HEK293 (cell line): ENCODE measurements around the gene ABHD16A.

ENCODE experiments used
- CTCF ChIA-PET: fragments of 350-600 bp; formaldehyde crosslinking; extraction: SDS; loops from one replicate; lab custom pipeline; 2021; ENCODE audit warnings: antibody characterized with exemption; lab: Yijun Ruan, JAX
- POLR2A ChIA-PET: fragments of 300-600 bp; formaldehyde crosslinking; extraction: SDS; loops from one replicate; lab custom pipeline; 2020; ENCODE audit warnings: antibody characterized with exemption, inconsistent platforms; lab: Yijun Ruan, JAX
- H3K27ac ChIP-seq: fragments of 200-500 bp; sonication (Bioruptor generic); 2 replicates; pipeline ENCODE4 v1.5.1; 2014; ENCODE audit warnings: low read depth, low read length, control low read depth, inconsistent platforms; ENCODE audit errors: extremely low read depth
- H3K36me3 ChIP-seq, 2 experiments: fragments of 200-500 bp in 1 of 2; sonication (Bioruptor generic) in 1 of 2; 1 replicate in 1 of 2; 2 replicates in 1 of 2; pipeline ENCODE4 v1.5.1; 2014 to 2017; ENCODE audit warnings: inconsistent platforms in 2 of 2, low read length in 2 of 2; ENCODE audit not compliant: control insufficient read depth in 2 of 2, insufficient read depth in 1 of 2
- H3K4me1 ChIP-seq: fragments of 200-500 bp; sonication (Bioruptor generic); 2 replicates; pipeline ENCODE4 v1.5.1; 2014; ENCODE audit warnings: mild to moderate bottlenecking, low read length, inconsistent platforms; ENCODE audit not compliant: control insufficient read depth, insufficient read depth
- H3K4me3 ChIP-seq: 2 replicates; pipeline ENCODE4 v1.5.1; 2011; ENCODE audit warnings: low read depth, mild to moderate bottlenecking, control low read depth, low read length, moderate library complexity
- H3K9me3 ChIP-seq: fragments of 200-500 bp; sonication (Bioruptor generic); 2 replicates; pipeline ENCODE4 v1.5.1; 2014; ENCODE audit warnings: low read depth, low read length, inconsistent platforms; ENCODE audit not compliant: control insufficient read depth, insufficient read depth
- KLF10 ChIP-seq: fragments of 450-650 bp; IDR thresholded peaks from 2 replicates; pipeline ENCODE4 v1.5.1; 2018; ENCODE audit warnings: missing biosample characterization, mild to moderate bottlenecking, missing genetic modification characterization
- MEIS1 ChIP-seq: sonication (generic); formaldehyde crosslinking; IDR thresholded peaks from 2 replicates; pipeline ENCODE4 v1.8.1; 2022; ENCODE audit warnings: missing genetic modification reagents, mild to moderate bottlenecking, borderline replicate concordance
- PBX3 ChIP-seq: sonication (generic); formaldehyde crosslinking; IDR thresholded peaks from 2 replicates; pipeline ENCODE4 v1.8.1; 2022; ENCODE audit warnings: mild to moderate bottlenecking, moderate library complexity, missing genetic modification reagents
- REST ChIP-seq: fragments of 450-650 bp; formaldehyde crosslinking; IDR thresholded peaks from 2 replicates; pipeline ENCODE4 v1.5.1; 2016; ENCODE audit warnings: missing biosample characterization, missing genetic modification characterization
- SP2 ChIP-seq: fragments of 450-650 bp; formaldehyde crosslinking; IDR thresholded peaks from 2 replicates; pipeline ENCODE4 v1.5.1; 2016; ENCODE audit warnings: missing biosample characterization, missing genetic modification characterization
- SP3 ChIP-seq: fragments of 450-650 bp; formaldehyde crosslinking; IDR thresholded peaks from 2 replicates; pipeline ENCODE4 v1.5.1; 2016; ENCODE audit warnings: missing biosample characterization, missing genetic modification characterization
- ZBTB20 ChIP-seq: fragments of 450-650 bp; formaldehyde crosslinking; IDR thresholded peaks from 2 replicates; pipeline ENCODE4 v1.5.1; 2016; ENCODE audit warnings: missing biosample characterization, missing genetic modification characterization
- ZBTB7A ChIP-seq: fragments of 450-650 bp; formaldehyde crosslinking; IDR thresholded peaks from 2 replicates; pipeline ENCODE4 v1.5.1; 2016; ENCODE audit warnings: low read depth, missing biosample characterization, missing genetic modification characterization
- ZFHX2 ChIP-seq: fragments of 450-650 bp; formaldehyde crosslinking; conservative IDR thresholded peaks from 2 replicates; pipeline ENCODE4 v1.5.1; 2016; ENCODE audit warnings: missing biosample characterization, missing genetic modification characterization
- ZNF112 ChIP-seq: fragments of 450-650 bp; formaldehyde crosslinking; IDR thresholded peaks from 2 replicates; pipeline ENCODE4 v1.5.0; 2017; ENCODE audit warnings: missing biosample characterization, missing genetic modification characterization
- ZNF18 ChIP-seq: fragments of 450-650 bp; formaldehyde crosslinking; IDR thresholded peaks from 2 replicates; pipeline ENCODE4 v1.5.1; 2016; ENCODE audit warnings: missing biosample characterization, missing genetic modification characterization
- ZNF184 ChIP-seq: fragments of 450-650 bp; IDR thresholded peaks from 2 replicates; pipeline ENCODE4 v1.5.1; 2018; ENCODE audit warnings: missing biosample characterization, mild to moderate bottlenecking, missing genetic modification characterization
- ZNF223 ChIP-seq: fragments of 450-650 bp; formaldehyde crosslinking; IDR thresholded peaks from 2 replicates; pipeline ENCODE4 v1.5.1; 2016; ENCODE audit warnings: missing biosample characterization, missing genetic modification characterization
- ZNF23 ChIP-seq: fragments of 450-650 bp; formaldehyde crosslinking; IDR thresholded peaks from 2 replicates; pipeline ENCODE4 v1.5.1; 2016; ENCODE audit warnings: missing biosample characterization, missing genetic modification characterization, borderline replicate concordance
- ZNF24 ChIP-seq: fragments of 450-650 bp; formaldehyde crosslinking; IDR thresholded peaks from 2 replicates; pipeline ENCODE4 v1.5.1; 2016; ENCODE audit warnings: missing biosample characterization, missing genetic modification characterization
- ZNF266 ChIP-seq: fragments of 450-650 bp; formaldehyde crosslinking; IDR thresholded peaks from 2 replicates; pipeline ENCODE4 v1.5.1; 2016; ENCODE audit warnings: missing biosample characterization, missing genetic modification characterization, low read depth
- ZNF366 ChIP-seq: fragments of 450-650 bp; formaldehyde crosslinking; conservative IDR thresholded peaks from 2 replicates; pipeline ENCODE4 v1.5.1; 2016; ENCODE audit warnings: missing biosample characterization, missing genetic modification characterization
- ZNF391 ChIP-seq: fragments of 450-650 bp; formaldehyde crosslinking; IDR thresholded peaks from 2 replicates; pipeline ENCODE4 v1.5.1; 2016; ENCODE audit warnings: low read depth, missing biosample characterization, missing genetic modification characterization, borderline replicate concordance
- ZNF404 ChIP-seq: fragments of 450-650 bp; formaldehyde crosslinking; IDR thresholded peaks from 2 replicates; pipeline ENCODE4 v1.5.1; 2017; ENCODE audit warnings: missing biosample characterization, missing genetic modification characterization
- ZNF423 ChIP-seq: fragments of 450-650 bp; formaldehyde crosslinking; IDR thresholded peaks from 2 replicates; pipeline ENCODE4 v1.5.1; 2016; ENCODE audit warnings: missing biosample characterization, missing genetic modification characterization
- ZNF433 ChIP-seq: fragments of 450-650 bp; formaldehyde crosslinking; IDR thresholded peaks from 2 replicates; pipeline ENCODE4 v1.5.1; 2016; ENCODE audit warnings: missing biosample characterization, missing genetic modification characterization, low read depth
- ZNF530 ChIP-seq: fragments of 450-650 bp; formaldehyde crosslinking; IDR thresholded peaks from 2 replicates; pipeline ENCODE4 v1.5.1; 2016; ENCODE audit warnings: low read depth, missing biosample characterization, missing genetic modification characterization
- ZNF580 ChIP-seq: fragments of 450-650 bp; formaldehyde crosslinking; IDR thresholded peaks from 2 replicates; pipeline ENCODE4 v1.5.1; 2016; ENCODE audit warnings: missing biosample characterization, missing genetic modification characterization
- ZNF600 ChIP-seq: fragments of 450-650 bp; formaldehyde crosslinking; IDR thresholded peaks from 2 replicates; pipeline ENCODE4 v1.5.1; 2016; ENCODE audit warnings: missing biosample characterization, missing genetic modification characterization
- ZNF639 ChIP-seq: fragments of 450-650 bp; formaldehyde crosslinking; IDR thresholded peaks from 2 replicates; pipeline ENCODE4 v1.5.1; 2016; ENCODE audit warnings: missing biosample characterization, missing genetic modification characterization
- ZNF785 ChIP-seq: fragments of 450-650 bp; formaldehyde crosslinking; IDR thresholded peaks from 2 replicates; pipeline ENCODE4 v1.5.1; 2016; ENCODE audit warnings: missing biosample characterization, missing genetic modification characterization
- ZNF830 ChIP-seq: fragments of 450-650 bp; IDR thresholded peaks from 2 replicates; pipeline ENCODE4 v1.5.0; 2018; ENCODE audit warnings: missing biosample characterization, missing genetic modification characterization, low read depth, mild to moderate bottlenecking, moderate library complexity

ABHD16A gene

GRCh38 chr6:31737991-31738979, 35.2 kb upstream of the ABHD16A start (continued):
- TF ChIP-seq ZNF391 (tag by site-specific recombination) = no peak
- no peak for TF ChIP-seq ZNF639
- TF ChIP-seq ZNF112 (tag by site-specific recombination) = no peak
- no peak for TF ChIP-seq REST
- no peak for TF ChIP-seq ZNF423 (tag by site-specific recombination)
- TF ChIP-seq ZNF366 (tag by site-specific recombination) = peak; percentile 28; the same call in 1 of the 2 replicates
- no peak for TF ChIP-seq ZNF433 (tag by site-specific recombination)
- 0 out of 2 replicates have a peak, but pooled peaks have one; percentile 35 for TF ChIP-seq ZNF580 (tag by site-specific recombination)

- H3K4me3 ChIP-seq = no peak overlapping the region
- H3K9me3 ChIP-seq = no peaks in the 10 kb centered on the region
- CTCF ChIA-PET = interaction anchor here (0.6 to 4.7 kb wide), 12 partner anchors 32 to 229 kb away, joined by 3 to 39 read pairs (median 4); partner anchors contain the start of genes GPANK1, LY6G5C, VARS1 and VWA7
- peaks cover 14 to 36% of the 10 kb centered on the region in 2 experiments; a peak in 2 of 3 replicates for H3K36me3 ChIP-seq
- peak overlapping the region; percentile 63 for H3K27ac ChIP-seq
- H3K4me1 ChIP-seq = peaks cover 35% of the 10 kb centered on the region
- POLR2A ChIA-PET = interaction anchor here (0.7 to 6.8 kb wide), 13 partner anchors 8 to 107 kb away, joined by 3 to 102 read pairs (median 8); partner anchors contain the start of genes ABHD16A, DDAH2, HSPA1A and HSPA1B
- TF ChIP-seq ZNF223 (tag by site-specific recombination) (no peak), SP2 (no peak), ZNF600 (tag by site-specific recombination) (no peak), KLF10 (tag by site-specific recombination) (0 out of 2 replicates have a peak, but pooled peaks have one; percentile 13), ZBTB20 (peak; percentile 21; the same call in 1 of the 2 replicates), ZNF830 (no peak), PBX3 (no peak), ZNF184 (no peak), ZNF530 (tag by site-specific recombination) (no peak), ZFHX2 (no peak), MEIS1 (CRISPR knock-in tag) (no peak), ZNF785 (tag by site-specific recombination) (no peak), ZNF24 (tag by site-specific recombination) (0 out of 2 replicates have a peak, but pooled peaks have one; percentile 11), ZNF404 (tag by site-specific recombination) (no peak), ZNF266 (tag by site-specific recombination) (no peak), ZBTB7A (tag by site-specific recombination) (0 out of 2 replicates have a peak, but pooled peaks have one; percentile 39), ZNF23 (no peak), SP3 (tag by site-specific recombination) (0 out of 2 replicates have a peak, but pooled peaks have one; percentile 6), ZNF18 (tag by site-specific recombination) (no peak)
Measured at GRCh38 chr6:31737315-31737990, 34.3 kb upstream of the ABHD16A start.
